Measurements from ENCODE around the gene SCAMP2. TPM values are rescaled to one million over a fixed set of nuclear protein-coding genes. Genes with fewer than 3 reads are reported as not detected.

Gene SCAMP2
- total and polyA plus RNA-seq, 2 of the 13 experiments (the other 11 are each of a cell fraction or from before 2014, with no cell fraction given): 34.8 to 121 TPM

DNA sequence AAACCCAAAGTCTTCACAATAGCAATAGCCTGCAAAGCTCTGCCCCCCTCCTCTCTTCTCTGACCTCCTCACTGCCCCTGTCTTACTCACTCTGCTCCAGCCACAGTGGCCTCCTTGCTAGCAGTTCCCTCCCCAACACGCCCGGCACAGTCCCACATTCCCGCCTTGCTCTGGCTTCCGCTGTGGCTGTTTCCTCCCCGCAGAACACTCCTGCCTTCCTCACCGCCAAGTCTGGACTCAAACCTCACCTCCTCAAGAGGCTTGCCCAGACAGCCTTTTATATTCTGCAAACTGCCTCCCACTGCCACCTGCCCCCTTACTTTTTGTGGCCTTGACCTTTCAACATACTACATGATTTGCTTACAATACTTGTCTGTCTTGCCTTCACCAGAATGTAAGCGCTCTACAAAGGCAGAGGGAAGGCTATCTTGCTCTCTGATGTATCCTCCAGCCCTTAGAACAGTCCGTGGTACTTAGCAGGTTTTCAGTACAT, 16.3 kb upstream of the SCAMP2 start (continued):
- TF ChIP-seq, protein P1, sequence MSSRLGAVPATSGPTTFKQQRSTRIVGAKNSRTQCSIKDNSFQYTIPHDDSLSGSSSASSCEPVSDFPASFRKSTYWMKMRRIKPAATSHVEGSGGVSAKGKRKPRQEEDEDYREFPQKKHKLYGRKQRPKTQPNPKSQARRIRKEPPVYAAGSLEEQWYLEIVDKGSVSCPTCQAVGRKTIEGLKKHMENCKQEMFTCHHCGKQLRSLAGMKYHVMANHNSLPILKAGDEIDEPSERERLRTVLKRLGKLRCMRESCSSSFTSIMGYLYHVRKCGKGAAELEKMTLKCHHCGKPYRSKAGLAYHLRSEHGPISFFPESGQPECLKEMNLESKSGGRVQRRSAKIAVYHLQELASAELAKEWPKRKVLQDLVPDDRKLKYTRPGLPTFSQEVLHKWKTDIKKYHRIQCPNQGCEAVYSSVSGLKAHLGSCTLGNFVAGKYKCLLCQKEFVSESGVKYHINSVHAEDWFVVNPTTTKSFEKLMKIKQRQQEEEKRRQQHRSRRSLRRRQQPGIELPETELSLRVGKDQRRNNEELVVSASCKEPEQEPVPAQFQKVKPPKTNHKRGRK (CRISPR knock-in tag; IDR thresholded peaks at IDR 0.05): no peak
- TF ChIP-seq KLF6 (CRISPR knock-in tag; IDR thresholded peaks at IDR 0.05) (no peak), HNF4A (CRISPR knock-in tag; IDR thresholded peaks at IDR 0.05) (peak; percentile 16; the same call in 1 of the 2 replicates), MXI1 (IDR thresholded peaks at IDR 0.05; ENCODE audit: borderline replicate concordance, low read depth, low read length) (no peak), GABPA (IDR thresholded peaks at IDR 0.05; ENCODE audit: low read depth, low read length) (peak; percentile 43), GABPA (CRISPR knock-in tag; IDR thresholded peaks at IDR 0.05; ENCODE audit: low read depth) (peak; percentile 53; the same call in 1 of the 2 replicates), ZNF546 (CRISPR knock-in tag; conservative IDR thresholded peaks at IDR 0.05) (no peak; the same call in 1 of the 2 replicates), MXD4 (CRISPR knock-in tag; IDR thresholded peaks at IDR 0.05) (no peak; the same call in 1 of the 2 replicates), ZMYM2 (CRISPR knock-in tag; IDR thresholded peaks at IDR 0.05) (no peak), ZNF577 (CRISPR knock-in tag; IDR thresholded peaks at IDR 0.05; ENCODE audit: borderline replicate concordance, low read depth) (no peak)
- TF ChIP-seq, protein P2, sequence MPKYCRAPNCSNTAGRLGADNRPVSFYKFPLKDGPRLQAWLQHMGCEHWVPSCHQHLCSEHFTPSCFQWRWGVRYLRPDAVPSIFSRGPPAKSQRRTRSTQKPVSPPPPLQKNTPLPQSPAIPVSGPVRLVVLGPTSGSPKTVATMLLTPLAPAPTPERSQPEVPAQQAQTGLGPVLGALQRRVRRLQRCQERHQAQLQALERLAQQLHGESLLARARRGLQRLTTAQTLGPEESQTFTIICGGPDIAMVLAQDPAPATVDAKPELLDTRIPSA (CRISPR knock-in tag; IDR thresholded peaks at IDR 0.05; ENCODE audit: borderline replicate concordance): no peak
- TF ChIP-seq, protein P3, sequence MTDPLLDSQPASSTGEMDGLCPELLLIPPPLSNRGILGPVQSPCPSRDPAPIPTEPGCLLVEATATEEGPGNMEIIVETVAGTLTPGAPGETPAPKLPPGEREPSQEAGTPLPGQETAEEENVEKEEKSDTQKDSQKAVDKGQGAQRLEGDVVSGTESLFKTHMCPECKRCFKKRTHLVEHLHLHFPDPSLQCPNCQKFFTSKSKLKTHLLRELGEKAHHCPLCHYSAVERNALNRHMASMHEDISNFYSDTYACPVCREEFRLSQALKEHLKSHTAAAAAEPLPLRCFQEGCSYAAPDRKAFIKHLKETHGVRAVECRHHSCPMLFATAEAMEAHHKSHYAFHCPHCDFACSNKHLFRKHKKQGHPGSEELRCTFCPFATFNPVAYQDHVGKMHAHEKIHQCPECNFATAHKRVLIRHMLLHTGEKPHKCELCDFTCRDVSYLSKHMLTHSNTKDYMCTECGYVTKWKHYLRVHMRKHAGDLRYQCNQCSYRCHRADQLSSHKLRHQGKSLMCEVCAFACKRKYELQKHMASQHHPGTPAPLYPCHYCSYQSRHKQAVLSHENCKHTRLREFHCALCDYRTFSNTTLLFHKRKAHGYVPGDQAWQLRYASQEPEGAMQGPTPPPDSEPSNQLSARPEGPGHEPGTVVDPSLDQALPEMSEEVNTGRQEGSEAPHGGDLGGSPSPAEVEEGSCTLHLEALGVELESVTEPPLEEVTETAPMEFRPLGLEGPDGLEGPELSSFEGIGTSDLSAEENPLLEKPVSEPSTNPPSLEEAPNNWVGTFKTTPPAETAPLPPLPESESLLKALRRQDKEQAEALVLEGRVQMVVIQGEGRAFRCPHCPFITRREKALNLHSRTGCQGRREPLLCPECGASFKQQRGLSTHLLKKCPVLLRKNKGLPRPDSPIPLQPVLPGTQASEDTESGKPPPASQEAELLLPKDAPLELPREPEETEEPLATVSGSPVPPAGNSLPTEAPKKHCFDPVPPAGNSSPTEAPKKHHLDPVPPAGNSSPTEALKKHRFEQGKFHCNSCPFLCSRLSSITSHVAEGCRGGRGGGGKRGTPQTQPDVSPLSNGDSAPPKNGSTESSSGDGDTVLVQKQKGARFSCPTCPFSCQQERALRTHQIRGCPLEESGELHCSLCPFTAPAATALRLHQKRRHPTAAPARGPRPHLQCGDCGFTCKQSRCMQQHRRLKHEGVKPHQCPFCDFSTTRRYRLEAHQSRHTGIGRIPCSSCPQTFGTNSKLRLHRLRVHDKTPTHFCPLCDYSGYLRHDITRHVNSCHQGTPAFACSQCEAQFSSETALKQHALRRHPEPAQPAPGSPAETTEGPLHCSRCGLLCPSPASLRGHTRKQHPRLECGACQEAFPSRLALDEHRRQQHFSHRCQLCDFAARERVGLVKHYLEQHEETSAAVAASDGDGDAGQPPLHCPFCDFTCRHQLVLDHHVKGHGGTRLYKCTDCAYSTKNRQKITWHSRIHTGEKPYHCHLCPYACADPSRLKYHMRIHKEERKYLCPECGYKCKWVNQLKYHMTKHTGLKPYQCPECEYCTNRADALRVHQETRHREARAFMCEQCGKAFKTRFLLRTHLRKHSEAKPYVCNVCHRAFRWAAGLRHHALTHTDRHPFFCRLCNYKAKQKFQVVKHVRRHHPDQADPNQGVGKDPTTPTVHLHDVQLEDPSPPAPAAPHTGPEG (CRISPR knock-in tag; IDR thresholded peaks at IDR 0.05): no peak
- TF ChIP-seq, protein P4, sequence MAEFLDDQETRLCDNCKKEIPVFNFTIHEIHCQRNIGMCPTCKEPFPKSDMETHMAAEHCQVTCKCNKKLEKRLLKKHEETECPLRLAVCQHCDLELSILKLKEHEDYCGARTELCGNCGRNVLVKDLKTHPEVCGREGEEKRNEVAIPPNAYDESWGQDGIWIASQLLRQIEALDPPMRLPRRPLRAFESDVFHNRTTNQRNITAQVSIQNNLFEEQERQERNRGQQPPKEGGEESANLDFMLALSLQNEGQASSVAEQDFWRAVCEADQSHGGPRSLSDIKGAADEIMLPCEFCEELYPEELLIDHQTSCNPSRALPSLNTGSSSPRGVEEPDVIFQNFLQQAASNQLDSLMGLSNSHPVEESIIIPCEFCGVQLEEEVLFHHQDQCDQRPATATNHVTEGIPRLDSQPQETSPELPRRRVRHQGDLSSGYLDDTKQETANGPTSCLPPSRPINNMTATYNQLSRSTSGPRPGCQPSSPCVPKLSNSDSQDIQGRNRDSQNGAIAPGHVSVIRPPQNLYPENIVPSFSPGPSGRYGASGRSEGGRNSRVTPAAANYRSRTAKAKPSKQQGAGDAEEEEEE (CRISPR knock-in tag; IDR thresholded peaks at IDR 0.05; ENCODE audit: borderline replicate concordance): no peak
- TF ChIP-seq, protein P5, sequence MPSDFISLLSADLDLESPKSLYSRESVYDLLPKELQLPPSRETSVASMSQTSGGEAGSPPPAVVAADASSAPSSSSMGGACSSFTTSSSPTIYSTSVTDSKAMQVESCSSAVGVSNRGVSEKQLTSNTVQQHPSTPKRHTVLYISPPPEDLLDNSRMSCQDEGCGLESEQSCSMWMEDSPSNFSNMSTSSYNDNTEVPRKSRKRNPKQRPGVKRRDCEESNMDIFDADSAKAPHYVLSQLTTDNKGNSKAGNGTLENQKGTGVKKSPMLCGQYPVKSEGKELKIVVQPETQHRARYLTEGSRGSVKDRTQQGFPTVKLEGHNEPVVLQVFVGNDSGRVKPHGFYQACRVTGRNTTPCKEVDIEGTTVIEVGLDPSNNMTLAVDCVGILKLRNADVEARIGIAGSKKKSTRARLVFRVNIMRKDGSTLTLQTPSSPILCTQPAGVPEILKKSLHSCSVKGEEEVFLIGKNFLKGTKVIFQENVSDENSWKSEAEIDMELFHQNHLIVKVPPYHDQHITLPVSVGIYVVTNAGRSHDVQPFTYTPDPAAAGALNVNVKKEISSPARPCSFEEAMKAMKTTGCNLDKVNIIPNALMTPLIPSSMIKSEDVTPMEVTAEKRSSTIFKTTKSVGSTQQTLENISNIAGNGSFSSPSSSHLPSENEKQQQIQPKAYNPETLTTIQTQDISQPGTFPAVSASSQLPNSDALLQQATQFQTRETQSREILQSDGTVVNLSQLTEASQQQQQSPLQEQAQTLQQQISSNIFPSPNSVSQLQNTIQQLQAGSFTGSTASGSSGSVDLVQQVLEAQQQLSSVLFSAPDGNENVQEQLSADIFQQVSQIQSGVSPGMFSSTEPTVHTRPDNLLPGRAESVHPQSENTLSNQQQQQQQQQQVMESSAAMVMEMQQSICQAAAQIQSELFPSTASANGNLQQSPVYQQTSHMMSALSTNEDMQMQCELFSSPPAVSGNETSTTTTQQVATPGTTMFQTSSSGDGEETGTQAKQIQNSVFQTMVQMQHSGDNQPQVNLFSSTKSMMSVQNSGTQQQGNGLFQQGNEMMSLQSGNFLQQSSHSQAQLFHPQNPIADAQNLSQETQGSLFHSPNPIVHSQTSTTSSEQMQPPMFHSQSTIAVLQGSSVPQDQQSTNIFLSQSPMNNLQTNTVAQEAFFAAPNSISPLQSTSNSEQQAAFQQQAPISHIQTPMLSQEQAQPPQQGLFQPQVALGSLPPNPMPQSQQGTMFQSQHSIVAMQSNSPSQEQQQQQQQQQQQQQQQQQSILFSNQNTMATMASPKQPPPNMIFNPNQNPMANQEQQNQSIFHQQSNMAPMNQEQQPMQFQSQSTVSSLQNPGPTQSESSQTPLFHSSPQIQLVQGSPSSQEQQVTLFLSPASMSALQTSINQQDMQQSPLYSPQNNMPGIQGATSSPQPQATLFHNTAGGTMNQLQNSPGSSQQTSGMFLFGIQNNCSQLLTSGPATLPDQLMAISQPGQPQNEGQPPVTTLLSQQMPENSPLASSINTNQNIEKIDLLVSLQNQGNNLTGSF (CRISPR knock-in tag; IDR thresholded peaks at IDR 0.05): 0 out of 2 replicates have a peak, but pooled peaks have one; percentile 6

All from HepG2 (cell line).